PC-3 (cell line): ENCODE data around the gene RAB7B.

Source experiments
- CTCF ChIP-seq: fragments of 300-600 bp; sonication (generic); conservative IDR thresholded peaks from 2 replicates; pipeline ENCODE4 v1.5.1; 2017; ENCODE audit warnings: antibody characterized with exemption, low read depth, mild to moderate bottlenecking, low read length
- EZH2 ChIP-seq: fragments of 300-600 bp; sonication (generic); IDR thresholded peaks from one replicate; pipeline ENCODE4 v1.6.1; 2017; ENCODE audit warnings: antibody characterized with exemption, mild to moderate bottlenecking, low read length; ENCODE audit not compliant: unreplicated experiment

DNA sequence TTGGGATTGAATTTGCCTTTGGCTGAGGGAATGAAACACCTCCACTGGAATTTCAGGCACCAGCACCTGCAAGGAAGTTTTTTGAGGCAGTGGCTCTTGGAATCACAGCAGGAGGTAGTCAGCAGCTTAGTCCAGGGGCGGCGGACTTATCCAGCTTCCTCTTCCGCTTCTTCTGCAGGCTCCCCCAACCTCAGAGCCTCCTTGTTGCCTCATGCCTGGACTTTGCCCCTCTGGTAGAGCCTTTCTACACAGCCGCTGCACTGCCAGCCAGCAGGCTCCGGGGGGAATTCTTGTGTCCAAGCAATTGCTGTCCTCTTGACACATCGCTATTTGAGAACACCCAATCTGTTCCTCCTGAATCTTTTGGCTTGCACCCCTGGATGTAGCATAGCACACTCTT, 45.4 kb upstream of the RAB7B start:
- no peak for TF ChIP-seq CTCF
- TF ChIP-seq EZH2 = no peak
